ENCODE measurements around the gene SHISAL1.

The SHISAL1 gene

GRCh38 chr22:44276041-44276440 is 36.7 kb downstream of the SHISAL1 start:
- DNase-seq: no peak

GRCh38 chr22:44275631-44275995 is 37.1 kb downstream of the SHISAL1 start:
- no peak for DNase-seq

DNA sequence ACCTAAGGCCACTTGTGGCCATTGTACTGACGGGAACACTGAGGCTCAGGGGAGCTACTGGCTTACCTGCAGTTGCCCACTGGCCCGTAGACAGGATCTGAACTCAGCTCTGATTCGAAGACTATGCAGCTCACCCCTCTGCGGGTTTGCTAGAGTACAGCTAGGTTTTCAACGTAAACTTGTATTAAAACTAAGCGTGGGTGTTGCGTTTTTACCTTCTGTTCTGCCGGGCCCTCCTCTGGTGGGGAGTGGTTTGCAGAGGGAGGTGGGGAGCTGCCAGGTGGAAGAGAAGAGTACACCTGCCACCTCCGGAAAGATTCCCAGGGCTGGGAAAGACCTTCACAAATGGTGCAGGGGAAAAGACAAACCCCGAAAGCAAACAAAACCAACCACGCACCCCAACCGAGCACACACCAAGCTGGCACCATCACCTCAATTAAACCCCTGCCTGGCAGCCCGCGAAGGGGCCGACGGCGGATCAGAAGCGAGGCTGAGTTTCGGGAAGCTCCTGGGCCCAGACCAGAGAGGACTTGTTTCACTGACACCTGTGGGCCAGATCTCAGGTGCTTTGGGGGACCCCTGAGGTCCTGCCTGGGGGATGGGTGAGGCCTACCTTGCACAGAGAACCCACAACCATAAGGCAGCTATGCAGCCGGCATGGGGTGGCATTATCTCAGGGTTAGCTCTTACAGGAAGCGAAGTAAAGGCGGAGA is 37.7 kb downstream of the SHISAL1 start:
- DNase-seq: no peak

DNA sequence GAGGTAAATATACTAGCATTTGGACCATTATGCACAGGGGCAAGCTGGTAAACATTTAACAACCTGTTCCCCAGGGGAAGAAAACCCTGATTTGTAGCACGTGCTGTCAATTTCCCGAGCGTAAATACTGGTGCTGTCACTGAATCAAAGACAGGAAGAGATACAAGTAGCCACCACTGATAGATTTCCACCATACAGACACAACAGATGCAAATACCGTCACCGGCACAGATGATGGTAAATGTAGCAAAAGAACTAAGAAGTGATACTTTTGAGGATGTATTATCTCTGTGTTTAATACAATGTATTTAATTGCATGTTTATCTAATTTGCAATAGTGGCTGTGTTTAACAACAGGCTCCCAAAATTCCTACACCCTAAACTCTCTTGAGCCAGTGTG is 39.6 kb downstream of the SHISAL1 start:
- no peak for DNase-seq

DNA sequence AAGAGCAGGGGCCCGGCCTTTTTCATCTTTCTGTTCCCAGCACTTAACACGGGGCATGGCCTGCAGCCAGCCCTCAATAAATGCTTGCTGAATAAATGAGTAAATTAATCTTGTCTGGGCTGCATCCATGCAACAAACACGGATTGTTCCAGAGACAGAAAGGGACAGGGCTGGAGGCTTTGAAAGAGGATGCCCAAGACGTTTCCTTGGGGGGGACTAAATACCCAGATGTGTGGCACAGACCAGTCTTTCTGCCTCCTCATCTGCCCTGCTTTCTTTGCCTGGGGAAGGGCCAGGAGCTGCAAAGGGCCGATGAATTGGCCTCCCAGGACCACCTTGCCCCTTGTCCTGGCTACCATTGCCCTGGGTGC is 40.4 kb downstream of the SHISAL1 start:
- DNase-seq: no peak

DNA sequence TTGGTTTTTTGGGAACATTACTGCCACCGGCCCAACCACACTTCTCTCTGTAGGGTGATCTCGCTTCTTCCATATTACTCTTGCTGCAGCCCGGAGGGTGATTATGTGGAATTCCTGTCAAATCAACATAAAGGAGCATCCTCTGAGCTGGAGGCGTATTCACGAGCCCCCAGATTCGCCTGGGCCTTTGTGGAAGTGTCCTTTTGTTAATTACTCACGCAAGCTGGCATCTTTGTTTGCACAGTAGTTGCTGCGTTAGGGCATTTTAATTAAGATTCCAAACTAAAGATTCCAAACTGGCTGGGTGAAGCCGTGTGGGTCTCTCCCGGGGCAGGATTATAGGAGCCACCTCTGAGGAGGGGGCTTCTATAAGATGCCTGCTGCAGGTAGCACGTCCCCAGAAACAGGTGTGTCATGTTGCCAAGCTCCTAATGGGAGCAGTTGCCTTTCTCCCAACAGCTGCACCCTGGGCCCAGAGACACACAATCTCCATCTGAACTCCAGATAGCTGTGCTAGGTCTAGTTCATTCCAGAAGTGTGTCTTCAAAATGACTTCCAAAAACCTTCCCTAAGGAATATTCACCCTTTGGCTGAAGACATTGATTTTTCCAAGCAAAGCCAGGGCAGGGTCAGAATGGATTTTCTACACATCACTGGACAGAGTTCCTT is 40.9 kb downstream of the SHISAL1 start:
- no peak for DNase-seq

GRCh38 chr22:44271010-44271500 is 41.7 kb downstream of the SHISAL1 start:
- no peak for DNase-seq

- DNase-seq: no peak
Measured at GRCh38 chr22:44270556-44270880, 42.2 kb downstream of the SHISAL1 start.

GRCh38 chr22:44269757-44270555 is 42.8 kb downstream of the SHISAL1 start:
- DNase-seq: no peak

DNA sequence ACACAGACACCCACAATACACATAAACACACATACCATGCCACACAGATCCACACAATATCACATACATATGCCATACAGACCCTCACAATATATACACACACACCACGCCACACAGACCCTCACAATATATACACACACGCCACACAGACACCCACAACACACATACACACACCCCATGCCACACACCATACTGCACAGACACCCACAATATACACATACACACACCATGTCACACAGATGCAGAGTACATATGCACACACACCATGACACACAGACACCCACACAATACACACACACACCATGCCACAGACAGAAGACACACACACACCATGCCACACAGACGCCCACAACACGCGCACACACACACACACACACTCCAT is 43.6 kb downstream of the SHISAL1 start:
- DNase-seq: no peak

- no peak for DNase-seq
Measured at GRCh38 chr22:44268431-44269116, 44.2 kb downstream of the SHISAL1 start.

DNA sequence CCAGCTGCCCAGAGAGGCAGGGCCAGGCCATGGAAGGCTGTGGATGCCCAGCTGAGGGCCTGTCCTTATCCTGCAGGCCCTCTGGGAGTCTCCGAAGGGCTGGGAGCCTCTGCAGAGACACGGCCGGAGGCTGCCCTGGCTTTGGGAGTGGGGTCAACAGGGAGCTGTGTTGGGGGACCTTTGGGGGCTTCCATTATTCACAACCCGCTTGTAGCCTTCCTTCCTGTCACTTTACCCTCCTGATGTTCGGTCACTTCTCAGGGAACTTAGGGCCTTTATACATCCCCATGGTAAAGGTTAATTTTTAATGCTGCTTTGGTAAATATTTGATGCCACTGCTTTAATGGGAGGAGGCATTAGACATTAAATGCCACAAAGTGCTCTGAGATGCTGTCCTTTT is 44.9 kb downstream of the SHISAL1 start:
- no peak for DNase-seq

DNA sequence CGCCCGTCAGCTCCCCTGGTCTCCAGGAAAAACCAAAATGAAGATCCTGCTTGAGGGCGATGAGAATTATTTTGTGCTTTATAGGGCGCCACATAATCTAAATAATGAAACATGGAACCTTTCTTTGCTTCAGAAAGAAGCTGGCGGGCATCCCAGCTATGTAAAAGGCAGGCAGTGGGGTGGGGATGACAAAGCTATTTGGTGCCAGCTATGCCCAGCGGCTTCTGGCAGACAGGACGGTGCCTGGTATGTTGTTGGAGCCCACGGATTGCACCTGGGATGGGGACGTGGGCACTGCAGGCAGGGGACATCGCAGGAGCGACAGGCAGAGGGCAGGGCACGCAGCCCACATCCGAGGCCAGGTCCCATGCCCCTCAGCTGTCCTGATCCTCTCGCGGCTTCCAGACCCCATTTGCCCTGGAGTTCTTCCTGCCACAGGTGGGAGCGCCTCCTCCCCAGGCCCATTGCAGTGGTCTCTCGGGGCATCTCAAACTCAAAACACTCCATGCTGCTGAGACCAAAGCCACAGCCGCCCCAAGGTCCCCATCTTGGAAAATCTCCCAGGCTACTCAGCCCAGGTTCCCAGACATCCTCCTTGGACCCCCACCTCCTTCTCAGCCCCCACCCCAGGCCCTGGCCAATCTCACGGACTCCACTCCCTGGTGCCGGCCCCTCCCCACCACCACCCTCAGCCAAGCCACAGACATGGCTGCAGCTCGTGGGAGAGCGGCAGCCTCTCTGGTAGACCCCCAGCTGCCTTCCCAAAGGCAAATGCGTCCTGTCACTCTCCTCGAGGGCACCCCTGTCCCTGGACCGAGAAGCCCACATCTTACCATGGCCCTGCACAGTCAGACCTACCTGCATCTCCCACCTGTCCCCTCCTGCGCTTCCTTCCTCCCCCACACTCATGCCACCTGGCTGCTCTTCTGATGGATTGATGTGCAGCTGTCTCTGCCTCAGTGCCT is 45.7 kb downstream of the SHISAL1 start:
- DNase-seq: no peak

- DNase-seq: no peak
Measured at GRCh38 chr22:44263547-44263946, 49.2 kb downstream of the SHISAL1 start.

DNA sequence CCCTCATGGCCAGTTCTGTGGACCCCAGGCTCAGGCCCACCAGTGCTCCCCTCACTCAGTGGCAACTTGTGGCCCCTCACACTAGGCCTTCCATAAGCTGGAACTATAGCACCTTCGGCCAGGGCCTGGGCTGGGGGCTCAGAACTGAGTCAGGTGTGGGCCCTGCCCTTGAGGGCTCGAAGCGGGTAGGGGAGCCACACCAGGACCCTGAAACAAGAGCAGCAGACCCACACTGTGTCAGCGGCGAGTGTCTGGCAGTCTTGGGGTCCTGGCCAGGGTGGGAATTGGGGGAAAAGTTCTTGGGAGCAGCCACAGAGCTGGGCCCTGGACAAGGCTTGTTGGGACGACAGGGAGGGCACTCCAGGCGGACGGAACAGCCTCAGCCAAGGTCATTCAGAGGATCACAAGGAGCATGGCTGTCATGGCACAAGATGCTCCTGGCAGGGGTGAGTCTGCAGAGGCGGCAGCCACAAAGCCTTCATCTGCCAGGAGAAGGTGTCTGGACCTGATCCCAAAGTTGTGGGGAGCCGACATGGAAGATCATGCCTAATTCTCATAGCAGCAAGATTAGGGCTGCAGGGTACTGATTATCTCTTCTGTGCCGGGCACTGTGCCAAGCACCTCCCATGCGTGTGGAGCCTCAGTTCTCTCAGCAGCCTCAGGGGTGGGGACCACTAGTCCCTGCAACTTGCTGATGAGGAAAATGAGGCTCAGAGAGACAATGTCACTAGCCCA is 50.7 kb downstream of the SHISAL1 start:
- DNase-seq: no peak

GRCh38 chr22:44261164-44261860 is 51.4 kb downstream of the SHISAL1 start:
- DNase-seq: no peak

- DNase-seq: no peak
Measured at GRCh38 chr22:44260216-44261035, 52.3 kb downstream of the SHISAL1 start.

- no peak for DNase-seq
Measured at GRCh38 chr22:44259366-44260215, 53.2 kb downstream of the SHISAL1 start.
